ENCODE data around the gene SOCS6. TPM values are rescaled to one million over a fixed set of nuclear protein-coding genes. Genes with fewer than 3 reads are reported as not detected.

SOCS6 gene
- total and polyA plus RNA-seq, 2 of the 13 experiments (the other 11 are each of a cell fraction or from before 2014, with no cell fraction given): 18.6 to 38.3 TPM

GRCh38 chr18:70359071-70359470, 70.2 kb downstream of the SOCS6 start:
- Histone ChIP-seq H2AFZ (ENCODE audit: low read length) (no peak overlapping the region), H3K27ac (ENCODE audit: extremely low read length, insufficient read depth, low read length) (no peak overlapping the region), H3K79me2 (ENCODE audit: insufficient read depth, low read length) (no peaks in the 10 kb centered on the region), H3K9me3 (ENCODE audit: low read length) (0 out of 2 replicates have a peak, but pooled peaks cover 4% of the 10 kb centered on the region), H3K36me3 (replicated peaks in 1 of 2; ENCODE audit: control insufficient read depth in 1 of 2, insufficient read depth in 2 of 2, low read length in 2 of 2) (no peaks in the 10 kb centered on the region), H3K4me1 (ENCODE audit: insufficient read depth, low read length) (peaks cover 58% of the 10 kb centered on the region), H3K9ac (ENCODE audit: insufficient read depth, low read depth, low read length) (no peak overlapping the region), H4K20me1 (ENCODE audit: insufficient read depth, low read length) (no peaks in the 10 kb centered on the region), H3K4me3 (replicated peaks in 1 of 3; ENCODE audit: insufficient read depth in 1 of 3, low read depth in 2 of 3, low read length in 3 of 3) (no peak overlapping the region), H3K4me2 (ENCODE audit: low read depth, low read length) (no peak overlapping the region), H3K27me3 (ENCODE audit: control insufficient read depth in 1 of 2, insufficient read depth in 2 of 2, low read length in 2 of 2) (no peaks in the 10 kb centered on the region)
- intact Hi-C loops (cut with micrococcal nuclease; ENCODE audit: unreplicated experiment): no loop called here
- FAIRE-seq: no peak
- in situ Hi-C loops (cut with HindIII; ENCODE audit: extremely low pct_ligation_motif_present, low pct_unique_long_range_greater_than_20kb): no loop called here
- no peak for DNase-seq (ENCODE audit: low spot score)
- POLR2A ChIA-PET: no interaction called here
- no TSS peak for BruUV-seq (replicated peaks)
- 96% methylated on average over 6 of the region's 6 CpGs for WGBS (ENCODE audit: low lambda C conversion rate)
- ATAC-seq: no peak
- CTCF ChIA-PET (ENCODE audit: low intra/inter-chr PET ratio, low total read pairs): no interaction called here
- TF ChIP-seq ZNF333 (CRISPR knock-in tag; IDR thresholded peaks at IDR 0.05; ENCODE audit: borderline replicate concordance): no peak
- no peak for TF ChIP-seq ARNT2 (CRISPR knock-in tag; IDR thresholded peaks at IDR 0.05; ENCODE audit: low read depth)
- no peak for TF ChIP-seq ZFY (CRISPR knock-in tag; IDR thresholded peaks at IDR 0.05)
- TF ChIP-seq ZBTB7A (CRISPR knock-in tag; IDR thresholded peaks at IDR 0.05): no peak
- TF ChIP-seq FOXA1 (IDR thresholded peaks at IDR 0.05): no peak
- TF ChIP-seq FOXA1 (CRISPR knock-in tag; IDR thresholded peaks at IDR 0.05): no peak
- no peak for TF ChIP-seq ZNF841 (CRISPR knock-in tag; IDR thresholded peaks at IDR 0.05; ENCODE audit: borderline replicate concordance)
- no peak for TF ChIP-seq ZNF607 (CRISPR knock-in tag; IDR thresholded peaks at IDR 0.05; ENCODE audit: borderline replicate concordance)
- TF ChIP-seq GZF1 (CRISPR knock-in tag; IDR thresholded peaks at IDR 0.05): no peak
- no peak for TF ChIP-seq MXI1 (IDR thresholded peaks at IDR 0.05; ENCODE audit: borderline replicate concordance, low read depth, low read length)
- no peak for TF ChIP-seq FOSL2 (CRISPR knock-in tag; IDR thresholded peaks at IDR 0.05)
- TF ChIP-seq TIGD3 (CRISPR knock-in tag; IDR thresholded peaks at IDR 0.05; ENCODE audit: borderline replicate concordance): no peak
- no peak for TF ChIP-seq NR3C1 (CRISPR knock-in tag; IDR thresholded peaks at IDR 0.05)
- TF ChIP-seq, protein P1, sequence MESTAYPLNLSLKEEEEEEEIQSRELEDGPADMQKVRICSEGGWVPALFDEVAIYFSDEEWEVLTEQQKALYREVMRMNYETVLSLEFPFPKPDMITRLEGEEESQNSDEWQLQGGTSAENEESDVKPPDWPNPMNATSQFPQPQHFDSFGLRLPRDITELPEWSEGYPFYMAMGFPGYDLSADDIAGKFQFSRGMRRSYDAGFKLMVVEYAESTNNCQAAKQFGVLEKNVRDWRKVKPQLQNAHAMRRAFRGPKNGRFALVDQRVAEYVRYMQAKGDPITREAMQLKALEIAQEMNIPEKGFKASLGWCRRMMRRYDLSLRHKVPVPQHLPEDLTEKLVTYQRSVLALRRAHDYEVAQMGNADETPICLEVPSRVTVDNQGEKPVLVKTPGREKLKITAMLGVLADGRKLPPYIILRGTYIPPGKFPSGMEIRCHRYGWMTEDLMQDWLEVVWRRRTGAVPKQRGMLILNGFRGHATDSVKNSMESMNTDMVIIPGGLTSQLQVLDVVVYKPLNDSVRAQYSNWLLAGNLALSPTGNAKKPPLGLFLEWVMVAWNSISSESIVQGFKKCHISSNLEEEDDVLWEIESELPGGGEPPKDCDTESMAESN (CRISPR knock-in tag; conservative IDR thresholded peaks at IDR 0.05): no peak
- TF ChIP-seq ZNF468 (CRISPR knock-in tag; IDR thresholded peaks at IDR 0.05): no peak
- TF ChIP-seq ZNF138 (CRISPR knock-in tag; IDR thresholded peaks at IDR 0.05; ENCODE audit: low read depth): no peak

All from HepG2 (cell line).